Neural progenitor cell (in vitro differentiated cells): Measurements from ENCODE around the gene TIPIN. TPM values are rescaled to one million over a fixed set of nuclear protein-coding genes. Genes with fewer than 3 reads are reported as not detected.

Experiments
- DNase-seq: peaks from one replicate; pipeline ENCODE4 v3.0.0-alpha.2; 2016; ENCODE audit warnings: low spot score
- H2AFZ ChIP-seq: fragments of 200-600 bp; sonication (generic); replicated peaks from 2 replicates; pipeline ENCODE4 v1.6.1; 2016; ENCODE audit warnings: antibody characterized with exemption
- H3F3A ChIP-seq: fragments of 200-600 bp; sonication (generic); 2 replicates; pipeline ENCODE4 v1.6.1; 2016; ENCODE audit warnings: antibody characterized with exemption, low read depth
- H3K27ac ChIP-seq: fragments of 200-600 bp; sonication (generic); 2 replicates; pipeline ENCODE4 v1.5.1; 2016; ENCODE audit warnings: mild to moderate bottlenecking
- H3K27me3 ChIP-seq: fragments of 200-600 bp; sonication (generic); 2 replicates; pipeline ENCODE4 v1.6.1; 2016; ENCODE audit warnings: mild to moderate bottlenecking, moderate library complexity
- H3K36me3 ChIP-seq: fragments of 200-600 bp; sonication (generic); 2 replicates; pipeline ENCODE4 v1.5.1; 2016
- H3K4me1 ChIP-seq: fragments of 200-600 bp; sonication (generic); 2 replicates; pipeline ENCODE4 v1.6.1; 2016; ENCODE audit warnings: mixed run types
- H3K4me2 ChIP-seq: fragments of 200-600 bp; sonication (generic); 2 replicates; pipeline ENCODE4 v1.6.1; 2016
- H3K4me3 ChIP-seq: fragments of 200-600 bp; sonication (generic); 2 replicates; pipeline ENCODE4 v1.5.1; 2016
- H3K79me2 ChIP-seq: fragments of 200-600 bp; sonication (generic); 2 replicates; pipeline ENCODE4 v1.6.1; 2016; ENCODE audit warnings: low read depth
- H3K9ac ChIP-seq: fragments of 200-600 bp; sonication (generic); 2 replicates; pipeline ENCODE4 v1.6.1; 2016
- H3K9me3 ChIP-seq: fragments of 200-600 bp; sonication (generic); 2 replicates; pipeline ENCODE4 v1.5.1; 2016; ENCODE audit warnings: low read depth
- H4K20me1 ChIP-seq: fragments of 200-600 bp; sonication (generic); 2 replicates; pipeline ENCODE4 v1.6.1; 2016; ENCODE audit warnings: low read depth
- H3K27ac Mint-ChIP-seq: 3 replicates; pipeline ENCODE4 v1.8.0; 2021; ENCODE audit warnings: mixed read lengths
- H3K27me3 Mint-ChIP-seq: 2 replicates; pipeline ENCODE4 v1.8.0; 2022; ENCODE audit warnings: low read depth, mild to moderate bottlenecking, inconsistent platforms, moderate library complexity, mixed read lengths; ENCODE audit not compliant: insufficient read depth
- H3K36me3 Mint-ChIP-seq: 3 replicates; pipeline ENCODE4 v1.8.0; 2021; ENCODE audit warnings: mixed read lengths
- H3K4me1 Mint-ChIP-seq: 3 replicates; pipeline ENCODE4 v1.8.0; 2021; ENCODE audit warnings: mixed read lengths
- H3K4me3 Mint-ChIP-seq: 3 replicates; pipeline ENCODE4 v1.8.0; 2021; ENCODE audit warnings: mild to moderate bottlenecking, moderate library complexity, mixed read lengths
- H3K9me3 Mint-ChIP-seq: 3 replicates; pipeline ENCODE4 v1.8.0; 2020; ENCODE audit warnings: mixed read lengths
- EZH2 ChIP-seq: fragments of 200-600 bp; sonication (generic); IDR thresholded peaks from 2 replicates; pipeline ENCODE4 v1.6.1; 2017; ENCODE audit warnings: antibody characterized with exemption, mild to moderate bottlenecking, moderate library complexity
- EZH2phosphoT487 ChIP-seq: fragments of 200-600 bp; sonication (generic); IDR thresholded peaks from 2 replicates; pipeline ENCODE4 v1.6.1; 2017; ENCODE audit warnings: antibody characterized with exemption
- total RNA-seq: library from RNA; depleted of rRNA; stranded (reverse); fragments of >200 nt; gene quantifications from 2 replicates; pipeline ENCODE4 v1.2.3, GENCODE V29; 2015; ENCODE audit warnings: low replicate concordance
- TF ChIP-seq, protein P1 (sequence below): fragments of 200-600 bp; sonication (generic); IDR thresholded peaks from 2 replicates; pipeline ENCODE4 v1.5.1; 2017; ENCODE audit warnings: antibody characterized with exemption, mild to moderate bottlenecking

The TIPIN gene
- total RNA-seq, 1 donor from 2014 or later = 28.9 TPM

- Mint-ChIP-seq H3K36me3 (peaks cover 27% of the 10 kb centered on the region), H3K4me3 (no peak overlapping the region), H3K27me3 (no peaks in the 10 kb centered on the region), H3K27ac (no peak overlapping the region), H3K4me1 (peaks cover 7% of the 10 kb centered on the region), H3K9me3 (no peaks in the 10 kb centered on the region)
- Histone ChIP-seq H3K27me3 (no peaks in the 10 kb centered on the region), H3K79me2 (no peaks in the 10 kb centered on the region), H3K9ac (no peak overlapping the region), H2AFZ (no peak overlapping the region), H3K36me3 (peaks cover 17% of the 10 kb centered on the region), H3K9me3 (no peaks in the 10 kb centered on the region), H3K4me2 (no peak overlapping the region), H4K20me1 (peaks cover 3% of the 10 kb centered on the region), H3K4me3 (no peak overlapping the region), H3K4me1 (peaks cover 10% of the 10 kb centered on the region), H3K27ac (no peak overlapping the region), H3F3A (peaks cover 18% of the 10 kb centered on the region)
- no peak for TF ChIP-seq EZH2phosphoT487
- TF ChIP-seq, protein P1, sequence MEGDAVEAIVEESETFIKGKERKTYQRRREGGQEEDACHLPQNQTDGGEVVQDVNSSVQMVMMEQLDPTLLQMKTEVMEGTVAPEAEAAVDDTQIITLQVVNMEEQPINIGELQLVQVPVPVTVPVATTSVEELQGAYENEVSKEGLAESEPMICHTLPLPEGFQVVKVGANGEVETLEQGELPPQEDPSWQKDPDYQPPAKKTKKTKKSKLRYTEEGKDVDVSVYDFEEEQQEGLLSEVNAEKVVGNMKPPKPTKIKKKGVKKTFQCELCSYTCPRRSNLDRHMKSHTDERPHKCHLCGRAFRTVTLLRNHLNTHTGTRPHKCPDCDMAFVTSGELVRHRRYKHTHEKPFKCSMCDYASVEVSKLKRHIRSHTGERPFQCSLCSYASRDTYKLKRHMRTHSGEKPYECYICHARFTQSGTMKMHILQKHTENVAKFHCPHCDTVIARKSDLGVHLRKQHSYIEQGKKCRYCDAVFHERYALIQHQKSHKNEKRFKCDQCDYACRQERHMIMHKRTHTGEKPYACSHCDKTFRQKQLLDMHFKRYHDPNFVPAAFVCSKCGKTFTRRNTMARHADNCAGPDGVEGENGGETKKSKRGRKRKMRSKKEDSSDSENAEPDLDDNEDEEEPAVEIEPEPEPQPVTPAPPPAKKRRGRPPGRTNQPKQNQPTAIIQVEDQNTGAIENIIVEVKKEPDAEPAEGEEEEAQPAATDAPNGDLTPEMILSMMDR = no peak
- no peak for TF ChIP-seq EZH2
- DNase-seq = no peak
Observed at GRCh38 chr15:66326051-66326450, 30.4 kb downstream of the TIPIN start.

GRCh38 chr15:66323312-66323928 is 33.1 kb downstream of the TIPIN start:
- H4K20me1 ChIP-seq = peaks cover 3% of the 10 kb centered on the region
- H3K36me3 ChIP-seq = peaks cover 19% of the 10 kb centered on the region
- H3K4me3 ChIP-seq = no peak overlapping the region
- DNase-seq = peak; percentile 21
- H3K79me2 ChIP-seq = no peaks in the 10 kb centered on the region
- no peak overlapping the region for H2AFZ ChIP-seq
- H3K4me3 Mint-ChIP-seq = no peak overlapping the region
- peaks cover 22% of the 10 kb centered on the region for H3K36me3 Mint-ChIP-seq
- H3K27me3 Mint-ChIP-seq = no peaks in the 10 kb centered on the region
- peaks cover 7% of the 10 kb centered on the region for H3K4me1 Mint-ChIP-seq
- no peak overlapping the region for H3K9ac ChIP-seq
- peak overlapping the region; percentile 7 for H3K27ac Mint-ChIP-seq
- H3K27ac ChIP-seq = peak overlapping the region; percentile 73
- peaks cover 18% of the 10 kb centered on the region for H3F3A ChIP-seq
- TF ChIP-seq, protein P1 = no peak
- TF ChIP-seq EZH2phosphoT487 (no peak), EZH2 (no peak)
- H3K27me3 ChIP-seq = no peaks in the 10 kb centered on the region
- no peaks in the 10 kb centered on the region for H3K9me3 Mint-ChIP-seq
- peaks cover 10% of the 10 kb centered on the region for H3K4me1 ChIP-seq
- H3K4me2 ChIP-seq = no peak overlapping the region
- H3K9me3 ChIP-seq = no peaks in the 10 kb centered on the region

DNA sequence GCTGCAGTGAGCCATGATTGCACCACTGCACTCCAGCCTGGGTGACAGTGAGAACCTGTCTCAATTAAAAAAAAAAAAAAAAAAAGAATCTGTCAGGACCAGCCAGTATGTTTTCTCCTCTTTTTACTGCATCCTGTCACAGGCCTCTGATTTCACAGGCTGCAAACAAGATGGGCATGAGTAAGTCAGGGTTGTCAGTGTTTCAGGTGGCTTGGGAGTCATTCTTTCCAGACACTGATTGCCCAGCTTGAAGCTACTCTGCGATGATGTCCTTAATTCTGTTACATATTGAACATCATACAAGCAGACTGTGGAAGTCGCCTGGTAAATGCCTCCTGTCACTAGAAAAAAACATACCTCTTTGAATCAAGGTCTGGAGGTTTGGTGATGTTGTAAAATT is 44.3 kb downstream of the TIPIN start:
- no peak for DNase-seq
- Mint-ChIP-seq H3K27me3 (no peaks in the 10 kb centered on the region), H3K9me3 (no peaks in the 10 kb centered on the region), H3K36me3 (peaks cover 37% of the 10 kb centered on the region), H3K27ac (no peak overlapping the region), H3K4me1 (no peaks in the 10 kb centered on the region), H3K4me3 (no peak overlapping the region)
- TF ChIP-seq EZH2phosphoT487 (no peak), EZH2 (no peak)
- TF ChIP-seq, protein P1 = no peak
- H3K4me2 ChIP-seq = no peak overlapping the region
- H3K4me1 ChIP-seq = no peaks in the 10 kb centered on the region
- no peaks in the 10 kb centered on the region for H4K20me1 ChIP-seq
- H3K27me3 ChIP-seq = no peaks in the 10 kb centered on the region
- no peak overlapping the region for H3K4me3 ChIP-seq
- H3K27ac ChIP-seq = no peak overlapping the region
- H3K36me3 ChIP-seq = no peaks in the 10 kb centered on the region
- no peaks in the 10 kb centered on the region for H3K79me2 ChIP-seq
- no peaks in the 10 kb centered on the region for H3K9me3 ChIP-seq
- H3K9ac ChIP-seq = no peak overlapping the region
- H2AFZ ChIP-seq = no peak overlapping the region
- no peaks in the 10 kb centered on the region for H3F3A ChIP-seq
